WTC11 (cell line): ENCODE results near the gene LRTM2.

Experiments
- GABPB1 ChIP-seq: sonication (generic); formaldehyde crosslinking; IDR thresholded peaks from 2 replicates; pipeline ENCODE4 v1.8.1; 2023; ENCODE audit warnings: mild to moderate bottlenecking, missing genetic modification reagents
- JAZF1 ChIP-seq: fragments of 250-450 bp; sonication (Bioruptor Pico); IDR thresholded peaks from 2 replicates; pipeline ENCODE4 v1.9.0; 2021; ENCODE audit warnings: moderate library complexity, mild to moderate bottlenecking, inconsistent platforms
- KAT7 ChIP-seq: sonication (generic); formaldehyde crosslinking; IDR thresholded peaks from 2 replicates; pipeline ENCODE4 v1.8.1; 2023; ENCODE audit warnings: missing genetic modification reagents, mild to moderate bottlenecking, borderline replicate concordance
- TCF7 ChIP-seq: sonication (generic); formaldehyde crosslinking; IDR thresholded peaks from 2 replicates; pipeline ENCODE4 v1.8.0; 2022; ENCODE audit warnings: mild to moderate bottlenecking, low read depth, missing genetic modification reagents, moderate library complexity
- TF ChIP-seq, protein P1 (sequence below): fragments of 200-600 bp; IDR thresholded peaks from 2 replicates; pipeline ENCODE4 v1.8.0; 2022; ENCODE audit warnings: antibody characterized with exemption
- TF ChIP-seq, protein P2 (sequence below): sonication (generic); formaldehyde crosslinking; IDR thresholded peaks from 2 replicates; pipeline ENCODE4 v1.8.0; 2022; ENCODE audit warnings: mild to moderate bottlenecking, missing genetic modification reagents
- TF ChIP-seq, protein P3 (sequence below): sonication (generic); formaldehyde crosslinking; IDR thresholded peaks from 2 replicates; pipeline ENCODE4 v1.8.1; 2022; ENCODE audit warnings: low read depth, missing genetic modification reagents, borderline replicate concordance

DNA sequence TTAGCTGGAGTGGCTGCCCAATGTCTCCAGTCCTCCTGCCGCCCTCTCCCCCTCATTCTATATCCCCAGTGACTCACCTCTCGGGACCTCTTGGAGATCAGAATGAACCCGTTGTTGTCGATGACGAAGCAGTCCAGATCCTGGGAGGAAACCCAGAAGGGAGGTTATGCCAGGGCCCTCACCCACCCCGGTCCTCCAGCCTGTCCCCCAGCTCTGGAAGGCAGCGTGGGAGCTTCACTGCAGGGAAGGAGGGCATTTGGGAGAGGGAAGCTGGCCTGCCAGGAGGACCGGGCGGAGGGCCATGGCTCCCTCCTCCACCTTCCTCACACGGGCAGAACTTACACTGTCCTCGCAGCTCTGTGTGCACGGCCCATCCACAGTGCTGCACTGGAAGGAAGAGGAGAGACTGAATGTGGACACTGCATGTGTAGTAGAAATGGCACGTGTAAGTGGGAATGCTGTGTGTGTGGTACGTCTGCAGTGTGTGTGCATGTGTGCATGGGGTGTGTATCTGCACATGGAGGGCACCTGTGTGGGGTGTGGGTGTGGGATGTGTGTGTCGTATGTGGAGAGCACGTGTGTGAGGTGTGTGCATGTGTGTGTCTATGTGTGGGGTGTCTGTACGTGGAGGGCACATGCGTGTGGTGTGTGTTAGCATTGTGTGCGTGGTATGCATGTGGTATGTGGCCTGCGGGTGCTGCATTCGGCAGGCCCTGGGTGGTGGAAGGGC is 10.0 kb upstream of the LRTM2 start:
- TF ChIP-seq, protein P1, sequence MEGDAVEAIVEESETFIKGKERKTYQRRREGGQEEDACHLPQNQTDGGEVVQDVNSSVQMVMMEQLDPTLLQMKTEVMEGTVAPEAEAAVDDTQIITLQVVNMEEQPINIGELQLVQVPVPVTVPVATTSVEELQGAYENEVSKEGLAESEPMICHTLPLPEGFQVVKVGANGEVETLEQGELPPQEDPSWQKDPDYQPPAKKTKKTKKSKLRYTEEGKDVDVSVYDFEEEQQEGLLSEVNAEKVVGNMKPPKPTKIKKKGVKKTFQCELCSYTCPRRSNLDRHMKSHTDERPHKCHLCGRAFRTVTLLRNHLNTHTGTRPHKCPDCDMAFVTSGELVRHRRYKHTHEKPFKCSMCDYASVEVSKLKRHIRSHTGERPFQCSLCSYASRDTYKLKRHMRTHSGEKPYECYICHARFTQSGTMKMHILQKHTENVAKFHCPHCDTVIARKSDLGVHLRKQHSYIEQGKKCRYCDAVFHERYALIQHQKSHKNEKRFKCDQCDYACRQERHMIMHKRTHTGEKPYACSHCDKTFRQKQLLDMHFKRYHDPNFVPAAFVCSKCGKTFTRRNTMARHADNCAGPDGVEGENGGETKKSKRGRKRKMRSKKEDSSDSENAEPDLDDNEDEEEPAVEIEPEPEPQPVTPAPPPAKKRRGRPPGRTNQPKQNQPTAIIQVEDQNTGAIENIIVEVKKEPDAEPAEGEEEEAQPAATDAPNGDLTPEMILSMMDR: no peak
- TF ChIP-seq GABPB1 (no peak), TCF7 (CRISPR knock-in tag) (no peak), KAT7 (CRISPR knock-in tag) (no peak), JAZF1 (CRISPR knock-in tag) (no peak)
- TF ChIP-seq, protein P2, sequence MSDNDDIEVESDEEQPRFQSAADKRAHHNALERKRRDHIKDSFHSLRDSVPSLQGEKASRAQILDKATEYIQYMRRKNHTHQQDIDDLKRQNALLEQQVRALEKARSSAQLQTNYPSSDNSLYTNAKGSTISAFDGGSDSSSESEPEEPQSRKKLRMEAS (CRISPR knock-in tag): no peak
- TF ChIP-seq, protein P3, sequence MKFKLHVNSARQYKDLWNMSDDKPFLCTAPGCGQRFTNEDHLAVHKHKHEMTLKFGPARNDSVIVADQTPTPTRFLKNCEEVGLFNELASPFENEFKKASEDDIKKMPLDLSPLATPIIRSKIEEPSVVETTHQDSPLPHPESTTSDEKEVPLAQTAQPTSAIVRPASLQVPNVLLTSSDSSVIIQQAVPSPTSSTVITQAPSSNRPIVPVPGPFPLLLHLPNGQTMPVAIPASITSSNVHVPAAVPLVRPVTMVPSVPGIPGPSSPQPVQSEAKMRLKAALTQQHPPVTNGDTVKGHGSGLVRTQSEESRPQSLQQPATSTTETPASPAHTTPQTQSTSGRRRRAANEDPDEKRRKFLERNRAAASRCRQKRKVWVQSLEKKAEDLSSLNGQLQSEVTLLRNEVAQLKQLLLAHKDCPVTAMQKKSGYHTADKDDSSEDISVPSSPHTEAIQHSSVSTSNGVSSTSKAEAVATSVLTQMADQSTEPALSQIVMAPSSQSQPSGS: no peak
